ENCODE results near the gene SLC6A3. TPM values are rescaled to one million over a fixed set of nuclear protein-coding genes. Genes with fewer than 3 reads are reported as not detected.

Gene SLC6A3
- total and polyA plus RNA-seq, 9 of the 15 experiments (the other 6 are each of a cell fraction or from before 2014, with no cell fraction given), result not detected

DNA sequence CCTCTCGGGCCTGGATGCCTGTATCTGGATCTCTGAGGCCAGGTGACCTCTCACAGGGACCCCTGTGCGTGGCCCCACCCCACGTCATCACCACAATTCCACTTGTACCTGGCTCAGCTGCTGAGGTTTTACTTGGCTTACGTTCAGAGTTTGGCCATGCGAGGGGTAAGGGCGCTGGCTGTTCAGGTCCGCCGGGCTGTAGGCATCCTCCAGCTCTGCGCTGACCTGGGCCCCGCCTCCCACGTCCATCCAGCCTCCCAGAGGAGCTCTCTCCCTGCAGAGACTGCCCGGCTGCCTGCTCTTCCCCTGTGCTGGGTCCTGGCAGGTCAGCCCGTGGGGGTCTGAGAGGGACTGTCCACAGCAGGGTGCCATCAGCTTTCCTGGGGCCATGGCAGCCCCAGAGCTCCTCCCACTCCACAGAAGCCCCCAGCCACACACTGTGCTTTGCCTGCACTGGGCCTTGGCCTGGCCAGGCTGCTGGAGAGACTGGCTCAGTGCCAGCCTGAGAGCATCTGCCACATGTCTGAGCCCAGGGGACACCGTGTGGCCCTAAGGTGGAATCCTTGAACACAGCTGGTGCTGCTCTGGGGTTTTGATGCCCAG lies 43.6 kb downstream of the SLC6A3 start:
- H3K36me3 ChIP-seq (ENCODE audit: control insufficient read depth, insufficient read depth, low read length), result no peaks in the 10 kb centered on the region
- no peak overlapping the region for H3K4me2 ChIP-seq (ENCODE audit: insufficient read depth, low read length)
- no peak overlapping the region for H3K27ac ChIP-seq (ENCODE audit: extremely low read depth, low read depth, low read length)
- intact Hi-C loops (cut with micrococcal nuclease), result no loop called here
- no peaks in the 10 kb centered on the region for H3K79me2 ChIP-seq (ENCODE audit: control insufficient read depth, insufficient read depth, low read length)
- under 1% methylated on average over 14 of the region's 14 CpGs for WGBS (ENCODE audit: insufficient coverage, low coverage, missing lambda C conversion rate)
- no peak for FAIRE-seq
- in situ Hi-C loops (cut with MboI), result no loop called here
- BruUV-seq (replicated peaks), result no TSS peak
- peaks cover 48 to 81% of the 10 kb centered on the region in 2 experiments for H3K27me3 ChIP-seq (ENCODE audit: control insufficient read depth in 2 of 2, insufficient read depth in 2 of 2, low read length in 2 of 2)
- peaks cover 0 to 13% of the 10 kb centered on the region in 2 experiments; a peak in 1 of 5 replicates for H3K4me1 ChIP-seq (replicated peaks in 1 of 2; ENCODE audit: control insufficient read depth in 2 of 2, insufficient read depth in 2 of 2, low read length in 2 of 2)
- ChIA-PET CTCF (ENCODE audit: low intra/inter-chr PET ratio) (no interaction called here), POLR2A (interaction anchor here (0.6 kb wide), 1 partner anchor 233 kb away, joined by 3 read pairs; no protein-coding TSS in a partner anchor)
- peaks cover 27% of the 10 kb centered on the region for H4K20me1 ChIP-seq (replicated peaks; ENCODE audit: control insufficient read depth, insufficient read depth, low read length)
- H3K9ac ChIP-seq (ENCODE audit: insufficient read depth in 1 of 2, low read depth in 2 of 2, low read length in 2 of 2), result no peak overlapping the region
- ATAC-seq, result no peak
- no peak overlapping the region for H3K4me3 ChIP-seq
- H3K9me1 ChIP-seq (ENCODE audit: control insufficient read depth, insufficient read depth, low read length), result peaks cover 4% of the 10 kb centered on the region
- H2AFZ ChIP-seq (ENCODE audit: low read depth, low read length), result no peak overlapping the region
- TF ChIP-seq NFIC (IDR thresholded peaks at IDR 0.05) (0 out of 2 replicates have a peak, but pooled peaks have one; percentile 41), CAMTA2 (CRISPR knock-in tag; conservative IDR thresholded peaks at IDR 0.05) (no peak)
- H3K9me3 ChIP-seq (replicated peaks; ENCODE audit: control insufficient read depth, insufficient read depth, low read depth, low read length), result no peaks in the 10 kb centered on the region
- DNase-seq (ENCODE audit: extremely low read depth in 1 of 4, low spot score in 3 of 4), result no peak

DNA sequence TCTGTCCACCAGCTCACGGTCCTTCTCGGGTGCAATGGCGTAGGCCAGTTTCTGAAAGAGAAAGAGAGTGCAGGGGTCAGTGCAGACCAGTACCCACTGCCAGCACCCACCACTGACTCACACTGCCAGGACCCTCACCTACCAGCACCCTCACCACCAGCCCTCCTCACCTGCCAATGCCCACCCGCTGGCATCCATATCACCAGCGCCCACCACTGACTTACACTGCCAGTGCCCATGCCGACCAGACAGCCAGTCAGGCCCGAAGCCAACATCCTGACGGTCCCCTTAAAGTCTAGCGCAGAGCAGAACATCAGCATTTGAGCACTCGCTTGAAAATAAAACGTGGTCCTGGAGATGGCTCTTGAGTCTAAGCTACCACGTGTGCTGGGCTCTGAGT lies 44.3 kb downstream of the SLC6A3 start:
- Histone ChIP-seq H3K27ac (ENCODE audit: extremely low read depth, low read depth, low read length) (no peak overlapping the region), H3K36me3 (ENCODE audit: control insufficient read depth, insufficient read depth, low read length) (no peaks in the 10 kb centered on the region), H2AFZ (ENCODE audit: low read depth, low read length) (no peak overlapping the region), H4K20me1 (replicated peaks; ENCODE audit: control insufficient read depth, insufficient read depth, low read length) (peaks cover 24% of the 10 kb centered on the region), H3K4me3 (no peak overlapping the region), H3K27me3 (ENCODE audit: control insufficient read depth in 2 of 2, insufficient read depth in 2 of 2, low read length in 2 of 2) (peaks cover 48 to 81% of the 10 kb centered on the region in 2 experiments), H3K79me2 (ENCODE audit: control insufficient read depth, insufficient read depth, low read length) (no peaks in the 10 kb centered on the region), H3K9me3 (replicated peaks; ENCODE audit: control insufficient read depth, insufficient read depth, low read depth, low read length) (no peaks in the 10 kb centered on the region), H3K4me1 (replicated peaks in 1 of 2; ENCODE audit: control insufficient read depth in 2 of 2, insufficient read depth in 2 of 2, low read length in 2 of 2) (peaks cover 0 to 7% of the 10 kb centered on the region in 2 experiments; a peak in 1 of 5 replicates), H3K9ac (ENCODE audit: insufficient read depth in 1 of 2, low read depth in 2 of 2, low read length in 2 of 2) (no peak overlapping the region), H3K4me2 (ENCODE audit: insufficient read depth, low read length) (no peak overlapping the region), H3K9me1 (ENCODE audit: control insufficient read depth, insufficient read depth, low read length) (peaks cover 4% of the 10 kb centered on the region)
- BruUV-seq (replicated peaks), result no TSS peak
- CTCF ChIA-PET (ENCODE audit: low intra/inter-chr PET ratio), result no interaction called here
- WGBS (ENCODE audit: insufficient coverage, low coverage, missing lambda C conversion rate), result 7% methylated on average over 12 of the region's 12 CpGs
- DNase-seq (ENCODE audit: extremely low read depth in 1 of 4, low spot score in 3 of 4) (no peak), FAIRE-seq (no peak), ATAC-seq (no peak)
- in situ Hi-C loops (cut with MboI) (no loop called here), intact Hi-C loops (cut with micrococcal nuclease) (no loop called here)
- POLR2A ChIA-PET, result interaction anchor here (0.6 kb wide), 1 partner anchor 97 kb away, joined by 3 read pairs; no protein-coding TSS in a partner anchor
- TF ChIP-seq TEAD4 (IDR thresholded peaks at IDR 0.05; ENCODE audit: low read length), result no peak
- TF ChIP-seq TEAD4 (CRISPR knock-in tag; IDR thresholded peaks at IDR 0.05; ENCODE audit: borderline replicate concordance), result no peak
- TF ChIP-seq, protein P1, sequence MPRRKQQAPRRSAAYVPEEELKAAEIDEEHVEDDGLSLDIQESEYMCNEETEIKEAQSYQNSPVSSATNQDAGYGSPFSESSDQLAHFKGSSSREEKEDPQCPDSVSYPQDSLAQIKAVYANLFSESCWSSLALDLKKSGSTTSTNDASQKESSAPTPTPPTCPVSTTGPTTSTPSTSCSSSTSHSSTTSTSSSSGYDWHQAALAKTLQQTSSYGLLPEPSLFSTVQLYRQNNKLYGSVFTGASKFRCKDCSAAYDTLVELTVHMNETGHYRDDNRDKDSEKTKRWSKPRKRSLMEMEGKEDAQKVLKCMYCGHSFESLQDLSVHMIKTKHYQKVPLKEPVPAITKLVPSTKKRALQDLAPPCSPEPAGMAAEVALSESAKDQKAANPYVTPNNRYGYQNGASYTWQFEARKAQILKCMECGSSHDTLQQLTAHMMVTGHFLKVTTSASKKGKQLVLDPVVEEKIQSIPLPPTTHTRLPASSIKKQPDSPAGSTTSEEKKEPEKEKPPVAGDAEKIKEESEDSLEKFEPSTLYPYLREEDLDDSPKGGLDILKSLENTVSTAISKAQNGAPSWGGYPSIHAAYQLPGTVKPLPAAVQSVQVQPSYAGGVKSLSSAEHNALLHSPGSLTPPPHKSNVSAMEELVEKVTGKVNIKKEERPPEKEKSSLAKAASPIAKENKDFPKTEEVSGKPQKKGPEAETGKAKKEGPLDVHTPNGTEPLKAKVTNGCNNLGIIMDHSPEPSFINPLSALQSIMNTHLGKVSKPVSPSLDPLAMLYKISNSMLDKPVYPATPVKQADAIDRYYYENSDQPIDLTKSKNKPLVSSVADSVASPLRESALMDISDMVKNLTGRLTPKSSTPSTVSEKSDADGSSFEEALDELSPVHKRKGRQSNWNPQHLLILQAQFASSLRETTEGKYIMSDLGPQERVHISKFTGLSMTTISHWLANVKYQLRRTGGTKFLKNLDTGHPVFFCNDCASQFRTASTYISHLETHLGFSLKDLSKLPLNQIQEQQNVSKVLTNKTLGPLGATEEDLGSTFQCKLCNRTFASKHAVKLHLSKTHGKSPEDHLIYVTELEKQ (CRISPR knock-in tag; IDR thresholded peaks at IDR 0.05), result no peak
- TF ChIP-seq, protein P2, sequence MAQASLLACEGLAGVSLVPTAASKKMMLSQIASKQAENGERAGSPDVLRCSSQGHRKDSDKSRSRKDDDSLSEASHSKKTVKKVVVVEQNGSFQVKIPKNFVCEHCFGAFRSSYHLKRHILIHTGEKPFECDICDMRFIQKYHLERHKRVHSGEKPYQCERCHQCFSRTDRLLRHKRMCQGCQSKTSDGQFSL (CRISPR knock-in tag; IDR thresholded peaks at IDR 0.05), result no peak
- TF ChIP-seq, protein P2 (tag; IDR thresholded peaks at IDR 0.05), result no peak
- TF ChIP-seq, protein P3, sequence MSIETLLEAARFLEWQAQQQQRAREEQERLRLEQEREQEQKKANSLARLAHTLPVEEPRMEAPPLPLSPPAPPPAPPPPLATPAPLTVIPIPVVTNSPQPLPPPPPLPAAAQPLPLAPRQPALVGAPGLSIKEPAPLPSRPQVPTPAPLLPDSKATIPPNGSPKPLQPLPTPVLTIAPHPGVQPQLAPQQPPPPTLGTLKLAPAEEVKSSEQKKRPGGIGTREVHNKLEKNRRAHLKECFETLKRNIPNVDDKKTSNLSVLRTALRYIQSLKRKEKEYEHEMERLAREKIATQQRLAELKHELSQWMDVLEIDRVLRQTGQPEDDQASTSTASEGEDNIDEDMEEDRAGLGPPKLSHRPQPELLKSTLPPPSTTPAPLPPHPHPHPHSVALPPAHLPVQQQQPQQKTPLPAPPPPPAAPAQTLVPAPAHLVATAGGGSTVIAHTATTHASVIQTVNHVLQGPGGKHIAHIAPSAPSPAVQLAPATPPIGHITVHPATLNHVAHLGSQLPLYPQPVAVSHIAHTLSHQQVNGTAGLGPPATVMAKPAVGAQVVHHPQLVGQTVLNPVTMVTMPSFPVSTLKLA (conservative IDR thresholded peaks at IDR 0.05), result no peak
- no peak for TF ChIP-seq SMAD3 (CRISPR knock-in tag; conservative IDR thresholded peaks at IDR 0.05)
